Tibial nerve (tissue), 4 donors: ENCODE measurements around the gene SETD2.

Source experiments
- CTCF ChIP-seq, 5 experiments: fragments of 200-600 bp in 3 of 5; fragments of 450-650 bp in 2 of 5; sonication (generic) in 3 of 5; IDR thresholded peaks; one replicate each; pipeline ENCODE4 v1.5.1; 2016 to 2019; ENCODE audit warnings: antibody characterized with exemption in 5 of 5, mild to moderate bottlenecking in 3 of 5, moderate library complexity in 2 of 5
- EP300 ChIP-seq, 2 donors: sonication (generic); formaldehyde crosslinking; IDR thresholded peaks; one replicate each; pipeline ENCODE4 v1.6.1; 2017; ENCODE audit warnings: antibody characterized with exemption in 2 of 2, mild to moderate bottlenecking in 1 of 2
- POLR2A ChIP-seq, 2 donors: fragments of 450-650 bp; IDR thresholded peaks; one replicate each; pipeline ENCODE4 v1.6.1; 2017; ENCODE audit warnings: antibody characterized with exemption in 2 of 2, mild to moderate bottlenecking in 2 of 2, moderate library complexity in 2 of 2

- no peak for TF ChIP-seq POLR2A (IDR thresholded peaks at IDR 0.05)
- no peak for TF ChIP-seq CTCF (IDR thresholded peaks at IDR 0.05)
- TF ChIP-seq EP300 (IDR thresholded peaks at IDR 0.05): no peak
Observed at GRCh38 chr3:47065058-47065457, 98.9 kb downstream of the SETD2 start.
